Skin of body (tissue), 2 donors: Measurements from ENCODE around the gene SLC25A34. TPM values are rescaled to one million over a fixed set of nuclear protein-coding genes. Genes with fewer than 3 reads are reported as not detected.

ENCODE experiments used
- DNase-seq: peaks from one replicate; lab custom pipeline; 2025; lab: John Stamatoyannopoulos, UW
- total RNA-seq: library from RNA; depleted of rRNA; stranded (reverse); fragments of >200 nt; gene quantifications from one replicate; pipeline ENCODE4 v1.2.3, GENCODE V29; 2014

SLC25A34 gene
- total RNA-seq, 1 donor from 2014 or later: 0.49 TPM

DNA sequence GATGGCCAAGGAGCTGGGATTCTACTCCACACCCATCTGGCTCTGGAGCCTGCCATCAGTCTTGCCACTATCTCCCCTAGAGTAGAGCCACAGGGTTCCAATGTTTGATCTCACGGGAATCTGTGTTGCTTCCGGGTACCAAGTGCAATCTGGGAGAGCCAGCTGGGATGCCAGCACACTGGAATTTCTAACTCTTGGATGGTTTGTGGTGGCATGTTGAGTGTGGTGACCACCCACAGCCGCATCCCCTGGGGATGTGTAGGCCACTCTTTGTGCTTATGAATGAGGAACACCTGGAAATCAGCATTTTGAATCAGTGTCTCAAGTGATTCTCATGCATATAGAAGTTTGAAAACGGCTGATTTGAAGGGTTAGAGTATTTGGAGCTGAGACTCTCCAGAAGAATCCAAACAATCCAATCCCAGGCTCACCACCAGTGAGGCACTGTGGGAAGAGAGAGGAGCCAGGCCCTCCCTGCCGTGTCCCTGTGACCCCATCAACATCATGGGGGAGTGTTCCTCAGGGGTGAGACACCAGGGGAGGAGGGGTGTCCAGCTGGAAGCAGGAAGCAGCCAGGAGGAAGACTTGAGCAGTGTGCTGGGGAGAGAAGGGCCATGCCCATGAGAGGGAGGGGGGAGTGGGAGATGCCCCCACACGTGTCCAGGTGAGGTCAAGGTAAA is 35.9 kb downstream of the SLC25A34 start:
- no peak for DNase-seq

DNA sequence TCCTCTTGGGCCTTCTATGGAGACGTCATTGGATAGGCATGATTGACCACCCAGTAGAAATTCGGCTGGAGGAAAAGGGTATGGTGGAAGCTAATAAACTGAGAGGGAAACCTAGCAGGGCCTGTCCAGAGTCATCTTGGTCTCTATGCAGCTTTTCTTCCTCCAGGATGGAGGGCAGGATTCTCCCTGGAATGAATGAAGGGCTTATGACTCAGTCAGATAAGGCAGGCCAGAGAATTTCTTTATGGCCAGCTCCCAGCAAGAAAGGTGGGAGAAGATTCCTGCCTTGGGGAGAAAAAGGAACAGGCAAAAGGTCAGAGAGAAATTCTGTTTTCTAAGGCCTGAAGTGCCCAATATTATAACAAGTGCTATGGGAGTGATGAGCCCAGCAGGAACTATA is 39.6 kb downstream of the SLC25A34 start:
- DNase-seq: no peak

DNA sequence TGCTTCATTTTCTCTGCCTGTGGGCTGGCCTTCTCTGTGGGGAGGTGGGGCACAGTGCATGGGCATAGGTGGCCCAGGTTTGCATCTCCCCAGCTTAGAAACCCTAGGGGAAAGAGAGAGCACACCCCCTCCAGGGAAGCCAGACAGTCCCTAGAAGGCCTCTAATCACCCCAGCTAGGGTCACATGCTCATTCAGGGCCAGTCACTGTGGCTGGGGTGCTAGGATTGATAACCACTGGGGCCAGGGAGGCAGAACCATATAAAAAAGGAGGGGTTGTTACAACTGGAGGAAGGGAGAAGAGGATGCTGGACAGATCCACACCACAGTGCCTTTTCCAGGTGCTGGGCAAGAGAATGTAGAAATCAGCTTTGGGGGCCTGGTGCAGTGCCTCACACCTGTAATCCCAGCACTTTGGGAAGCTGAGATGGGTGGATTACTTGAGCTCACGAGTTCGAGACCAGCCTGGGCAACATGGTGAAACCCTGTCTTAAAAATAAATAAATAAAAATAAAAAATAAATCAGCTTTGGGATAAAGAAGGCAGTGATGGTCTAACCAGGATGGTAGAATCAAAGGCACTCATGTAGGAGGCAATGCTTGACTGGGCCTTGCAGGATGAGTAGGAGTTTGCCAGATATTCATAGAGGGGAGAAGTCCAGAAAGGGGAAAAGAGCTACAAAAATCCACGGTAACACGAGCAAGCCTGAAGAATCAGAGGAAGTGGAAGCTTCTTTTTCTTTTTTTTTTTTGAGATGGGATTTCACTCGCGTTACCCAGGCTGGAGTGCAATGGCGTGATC is 42.0 kb downstream of the SLC25A34 start:
- no peak for DNase-seq

- no peak for DNase-seq
Observed at GRCh38 chr1:15785683-15786082, 49.6 kb downstream of the SLC25A34 start.

GRCh38 chr1:15786581-15786980 is 50.5 kb downstream of the SLC25A34 start:
- no peak for DNase-seq

DNA sequence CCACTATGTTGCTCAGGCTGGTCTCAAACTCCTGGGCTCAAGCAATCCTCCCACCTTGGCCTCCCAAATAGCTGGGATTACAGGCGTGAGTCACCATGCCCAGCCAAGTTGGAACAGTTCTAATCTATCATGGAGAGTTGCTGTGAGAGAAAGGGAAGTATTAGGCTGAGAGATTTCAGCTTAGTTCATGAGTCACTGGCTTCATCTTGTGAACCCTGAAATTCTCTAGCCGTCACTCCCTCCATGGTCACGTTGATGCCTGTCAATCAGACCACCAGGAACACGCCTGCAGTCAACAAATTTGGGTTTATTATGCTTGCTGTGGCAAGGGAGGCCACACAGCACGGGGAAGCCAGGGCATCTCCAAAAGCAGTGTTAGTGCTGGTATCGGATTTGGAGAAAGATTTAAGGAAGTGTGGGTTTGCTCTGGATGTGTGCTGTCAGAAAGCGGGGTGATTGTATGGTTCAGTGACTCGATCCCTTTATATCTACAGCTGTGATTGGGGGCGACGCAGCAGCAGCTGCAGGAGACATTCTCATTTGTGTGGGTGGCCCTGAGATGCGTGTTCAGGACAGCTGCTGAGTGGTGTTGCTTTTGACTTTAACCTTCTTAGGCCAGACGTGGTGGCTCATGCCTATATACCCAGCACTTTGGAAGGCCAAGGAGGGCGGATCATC is 52.7 kb downstream of the SLC25A34 start:
- no peak for DNase-seq

Other genes with a start within 250 kb of the SLC25A34 start
- 5.1 TPM for gene CASP9, start 212.0 kb upstream of the SLC25A34 start, total RNA-seq
- 12.8 TPM for gene DNAJC16, start 209.4 kb upstream of the SLC25A34 start, total RNA-seq
- gene AGMAT, start 151.2 kb upstream of the SLC25A34 start, total RNA-seq: 0.99 TPM
- 54.4 TPM for gene DDI2, start 118.8 kb upstream of the SLC25A34 start, total RNA-seq
- 19.6 TPM for gene PLEKHM2, start 51.9 kb upstream of the SLC25A34 start, total RNA-seq
- gene TMEM82, start 6.2 kb downstream of the SLC25A34 start, total RNA-seq: not detected
- 14.6 TPM for gene FBLIM1, start 22.5 kb downstream of the SLC25A34 start, total RNA-seq
- gene UQCRHL, start 71.4 kb downstream of the SLC25A34 start, total RNA-seq: 4.2 TPM
- 46.5 TPM for gene SPEN, start 111.4 kb downstream of the SLC25A34 start, total RNA-seq
- 17.6 TPM for gene ZBTB17, start 239.8 kb downstream of the SLC25A34 start, total RNA-seq